ENCODE results near the gene KCNH2. TPM values are rescaled to one million over a fixed set of nuclear protein-coding genes. Genes with fewer than 3 reads are reported as not detected.

KCNH2 gene
- total and polyA plus RNA-seq, 8 donors, result 4.0 to 77.7 (median 7.3) TPM

DNA sequence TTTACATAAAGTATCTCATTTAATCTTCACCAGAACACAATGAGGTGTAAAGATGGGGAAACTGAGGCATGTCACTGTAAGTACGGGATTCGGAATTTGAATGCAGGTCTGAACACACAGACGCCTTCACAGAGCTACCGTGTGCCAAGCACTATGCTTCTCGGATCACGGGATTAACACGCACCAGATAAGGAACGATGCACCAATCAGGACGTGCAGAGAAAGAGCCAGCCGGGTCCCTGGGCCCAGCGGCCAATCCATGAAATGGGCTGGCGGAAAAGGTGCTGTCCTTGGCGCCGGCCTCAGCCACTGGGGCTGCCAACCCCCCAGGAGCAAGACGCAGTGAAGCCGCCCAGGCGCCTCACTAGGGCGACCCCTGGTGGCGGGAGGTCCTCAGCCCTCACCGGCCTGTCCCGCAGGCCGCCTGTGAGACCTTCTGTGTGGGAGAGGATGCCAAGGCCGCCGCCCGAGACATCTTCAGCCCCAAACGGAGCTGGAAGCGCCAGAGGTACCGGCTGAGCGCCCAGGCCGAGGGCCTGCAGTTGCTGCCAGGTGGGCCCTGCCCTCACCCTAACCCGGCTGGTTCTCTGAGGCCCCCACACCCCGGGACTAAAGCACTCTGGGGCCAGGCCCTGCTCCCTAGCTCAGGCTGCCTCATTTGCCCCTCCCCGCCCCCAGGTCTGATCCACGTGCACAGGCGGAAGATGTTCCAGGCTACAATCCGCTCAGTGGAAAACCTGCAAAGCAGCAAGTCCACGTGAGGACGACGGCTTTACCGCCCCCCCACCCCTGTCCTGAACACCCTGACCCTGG is 30.6 kb upstream of the KCNH2 start:
- 48 to 60% (median 51%) methylated on average over 25 to 40 of the region's 40 CpGs for WGBS, 5 donors
- intact Hi-C loops (cut with DNase I; ENCODE audit: low total_unique reads), result no loop called here
- Histone ChIP-seq H3K27me3 (peaks cover 0 to 61% (median 15%) of the 10 kb centered on the region in 3 donors), H3K36me3 (no peaks in the 10 kb centered on the region), H3K9me3 (no peaks in the 10 kb centered on the region), H3K4me1 (peaks cover 9 to 60% (median 44%) of the 10 kb centered on the region in 4 donors), H3K27ac (peak overlapping the region in 3 of 5 donors; percentile 23 to 56 (median 35)), H3K4me3 (peak overlapping the region; percentile 2 to 28 (median 15))
- TF ChIP-seq EP300 (IDR thresholded peaks at IDR 0.05), result no peak
- TF ChIP-seq, protein P1, sequence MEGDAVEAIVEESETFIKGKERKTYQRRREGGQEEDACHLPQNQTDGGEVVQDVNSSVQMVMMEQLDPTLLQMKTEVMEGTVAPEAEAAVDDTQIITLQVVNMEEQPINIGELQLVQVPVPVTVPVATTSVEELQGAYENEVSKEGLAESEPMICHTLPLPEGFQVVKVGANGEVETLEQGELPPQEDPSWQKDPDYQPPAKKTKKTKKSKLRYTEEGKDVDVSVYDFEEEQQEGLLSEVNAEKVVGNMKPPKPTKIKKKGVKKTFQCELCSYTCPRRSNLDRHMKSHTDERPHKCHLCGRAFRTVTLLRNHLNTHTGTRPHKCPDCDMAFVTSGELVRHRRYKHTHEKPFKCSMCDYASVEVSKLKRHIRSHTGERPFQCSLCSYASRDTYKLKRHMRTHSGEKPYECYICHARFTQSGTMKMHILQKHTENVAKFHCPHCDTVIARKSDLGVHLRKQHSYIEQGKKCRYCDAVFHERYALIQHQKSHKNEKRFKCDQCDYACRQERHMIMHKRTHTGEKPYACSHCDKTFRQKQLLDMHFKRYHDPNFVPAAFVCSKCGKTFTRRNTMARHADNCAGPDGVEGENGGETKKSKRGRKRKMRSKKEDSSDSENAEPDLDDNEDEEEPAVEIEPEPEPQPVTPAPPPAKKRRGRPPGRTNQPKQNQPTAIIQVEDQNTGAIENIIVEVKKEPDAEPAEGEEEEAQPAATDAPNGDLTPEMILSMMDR (IDR thresholded peaks at IDR 0.05), result peak in 4 of 7 experiments; percentile 46 to 72 (median 58)
- TF ChIP-seq POLR2AphosphoS5 (IDR thresholded peaks at IDR 0.05), result peak in 1 of 3 donors; percentile 5
- DNase-seq, result peak in 1 of 2 donors; percentile 83

DNA sequence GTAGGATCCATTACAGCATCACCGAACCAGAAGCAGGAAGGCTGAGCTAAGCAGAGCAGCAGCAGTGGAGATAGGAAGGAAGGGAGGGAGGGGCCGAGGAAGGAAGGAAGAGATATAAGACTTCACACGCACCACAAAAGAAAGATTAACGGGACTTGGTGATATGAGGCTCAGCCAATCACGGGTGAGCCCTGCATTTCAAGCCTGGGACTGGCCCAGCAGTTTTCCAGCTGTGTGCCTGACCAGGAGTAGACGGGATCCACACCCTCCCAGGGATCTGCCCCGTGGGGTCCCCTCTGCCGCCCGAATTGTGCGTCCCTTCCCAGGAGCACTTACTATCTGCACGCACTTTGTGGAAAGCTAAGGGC is 30.0 kb upstream of the KCNH2 start:
- intact Hi-C loops (cut with DNase I; ENCODE audit: low total_unique reads), result no loop called here
- Histone ChIP-seq H3K4me1 (peaks cover 3 to 60% (median 40%) of the 10 kb centered on the region in 4 donors), H3K27me3 (peaks cover 0 to 55% (median 9%) of the 10 kb centered on the region in 3 donors), H3K36me3 (no peaks in the 10 kb centered on the region), H3K27ac (peak overlapping the region in 3 of 5 donors; percentile 23 to 56 (median 35)), H3K4me3 (peak overlapping the region; percentile 2 to 28 (median 15)), H3K9me3 (no peaks in the 10 kb centered on the region)
- DNase-seq, result peak in 1 of 2 donors; percentile 67
- WGBS, 5 donors, result 24 to 38% (median 33%) methylated on average over 11 of the region's 11 CpGs
- TF ChIP-seq, protein P1 (IDR thresholded peaks at IDR 0.05), result no peak
- TF ChIP-seq POLR2AphosphoS5 (IDR thresholded peaks at IDR 0.05) (no peak), EP300 (IDR thresholded peaks at IDR 0.05) (no peak), POLR2A (IDR thresholded peaks at IDR 0.05) (no peak)

DNA sequence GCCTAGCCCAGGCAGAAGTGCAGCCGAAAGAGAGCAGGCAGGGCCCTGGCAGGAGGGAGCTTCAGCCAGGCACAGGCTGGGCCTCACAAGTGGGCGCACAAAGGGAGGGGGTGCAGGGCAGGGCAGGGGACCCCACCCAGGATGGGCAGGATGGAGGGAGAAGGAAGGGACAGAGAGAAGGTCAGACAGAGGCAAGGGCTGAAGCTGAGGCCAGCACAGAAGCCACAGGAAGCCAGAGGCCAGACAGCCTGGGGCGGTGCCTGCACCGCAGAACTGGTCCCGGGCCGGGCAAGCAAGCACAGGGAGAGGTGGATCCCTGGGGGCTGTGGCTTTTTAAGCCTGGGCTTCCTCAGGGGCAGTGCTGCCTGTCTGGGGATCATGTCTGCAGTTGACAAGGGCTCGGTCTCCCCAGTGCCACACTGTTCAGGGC is 29.4 kb upstream of the KCNH2 start:
- no peak for DNase-seq
- Histone ChIP-seq H3K4me3 (no peak overlapping the region), H3K9me3 (no peaks in the 10 kb centered on the region), H3K27me3 (peaks cover 0 to 48% (median 2%) of the 10 kb centered on the region in 3 donors), H3K4me1 (peaks cover 0 to 55% (median 35%) of the 10 kb centered on the region in 4 donors), H3K36me3 (no peaks in the 10 kb centered on the region), H3K27ac (peak overlapping the region in 3 of 5 donors; percentile 15 to 56 (median 23))
- 44 to 73% (median 67%) methylated on average over 5 to 7 of the region's 7 CpGs for WGBS, 5 donors
- intact Hi-C loops (cut with DNase I; ENCODE audit: low total_unique reads), result no loop called here
- TF ChIP-seq POLR2AphosphoS5 (IDR thresholded peaks at IDR 0.05) (no peak), POLR2A (IDR thresholded peaks at IDR 0.05) (no peak), EP300 (IDR thresholded peaks at IDR 0.05) (no peak)
- TF ChIP-seq, protein P1 (IDR thresholded peaks at IDR 0.05), result no peak

DNA sequence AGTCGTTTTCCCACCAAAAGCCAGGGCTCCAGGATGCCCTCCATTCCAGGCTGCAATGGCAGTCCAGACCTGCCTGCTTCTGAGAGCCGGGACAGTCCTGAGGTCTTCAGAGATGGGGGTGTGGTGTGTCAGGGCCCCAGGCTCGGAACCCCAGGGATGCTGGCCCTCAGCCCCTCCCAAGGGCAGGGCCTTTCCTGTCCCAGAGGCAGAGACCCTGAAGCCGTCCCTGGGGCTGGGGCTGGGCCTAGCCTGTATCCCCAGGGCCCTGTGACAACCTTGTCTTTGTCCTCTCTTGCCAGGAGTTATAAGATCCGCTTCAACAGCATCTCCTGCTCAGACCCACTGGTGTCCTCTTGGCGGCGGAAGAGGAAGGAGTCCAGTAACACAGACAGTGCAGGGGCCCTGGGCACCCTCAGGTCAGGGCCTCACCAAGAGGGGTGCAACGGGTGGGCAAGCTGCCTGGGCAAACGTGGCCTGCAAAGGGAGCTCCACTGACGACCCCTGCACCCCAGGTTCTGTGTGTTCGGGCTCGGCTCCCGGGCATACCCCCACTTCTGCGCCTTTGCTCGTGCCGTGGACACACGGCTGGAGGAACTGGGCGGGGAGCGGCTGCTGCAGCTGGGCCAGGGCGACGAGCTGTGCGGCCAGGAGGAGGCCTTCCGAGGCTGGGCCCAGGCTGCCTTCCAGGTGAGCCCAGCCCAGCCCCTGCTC is 28.6 kb upstream of the KCNH2 start:
- 63 to 84% (median 79%) methylated on average over 7 to 23 of the region's 23 CpGs for WGBS, 5 donors
- Histone ChIP-seq H3K27ac (no peak overlapping the region), H3K9me3 (no peaks in the 10 kb centered on the region), H3K27me3 (peaks cover 0 to 41% (median 0%) of the 10 kb centered on the region in 3 donors), H3K4me1 (peaks cover 0 to 48% (median 33%) of the 10 kb centered on the region in 4 donors), H3K36me3 (no peaks in the 10 kb centered on the region), H3K4me3 (no peak overlapping the region)
- intact Hi-C loops (cut with DNase I; ENCODE audit: low total_unique reads), result no loop called here
- no peak for DNase-seq
- TF ChIP-seq POLR2A (IDR thresholded peaks at IDR 0.05) (no peak), EP300 (IDR thresholded peaks at IDR 0.05) (no peak)

All from stomach (tissue), 9 donors.